ENCODE data around the gene SEC16A.

- no peak for TF ChIP-seq CTCF (IDR thresholded peaks at IDR 0.05; ENCODE audit: insufficient read depth, low read depth, low read length)
- TF ChIP-seq EZH2 (IDR thresholded peaks at IDR 0.05; ENCODE audit: insufficient read depth, low read length) = no peak
Measured at GRCh38 chr9:136502196-136502595, 19.4 kb upstream of the SEC16A start.
